Measurements from ENCODE around the gene CDK5R1. TPM values are rescaled to one million over a fixed set of nuclear protein-coding genes. Genes with fewer than 3 reads are reported as not detected.

The CDK5R1 gene
- total and polyA plus RNA-seq, 7 experiments from 2014 or later: 4.9 to 21.2 (median 7.5) TPM

DNA sequence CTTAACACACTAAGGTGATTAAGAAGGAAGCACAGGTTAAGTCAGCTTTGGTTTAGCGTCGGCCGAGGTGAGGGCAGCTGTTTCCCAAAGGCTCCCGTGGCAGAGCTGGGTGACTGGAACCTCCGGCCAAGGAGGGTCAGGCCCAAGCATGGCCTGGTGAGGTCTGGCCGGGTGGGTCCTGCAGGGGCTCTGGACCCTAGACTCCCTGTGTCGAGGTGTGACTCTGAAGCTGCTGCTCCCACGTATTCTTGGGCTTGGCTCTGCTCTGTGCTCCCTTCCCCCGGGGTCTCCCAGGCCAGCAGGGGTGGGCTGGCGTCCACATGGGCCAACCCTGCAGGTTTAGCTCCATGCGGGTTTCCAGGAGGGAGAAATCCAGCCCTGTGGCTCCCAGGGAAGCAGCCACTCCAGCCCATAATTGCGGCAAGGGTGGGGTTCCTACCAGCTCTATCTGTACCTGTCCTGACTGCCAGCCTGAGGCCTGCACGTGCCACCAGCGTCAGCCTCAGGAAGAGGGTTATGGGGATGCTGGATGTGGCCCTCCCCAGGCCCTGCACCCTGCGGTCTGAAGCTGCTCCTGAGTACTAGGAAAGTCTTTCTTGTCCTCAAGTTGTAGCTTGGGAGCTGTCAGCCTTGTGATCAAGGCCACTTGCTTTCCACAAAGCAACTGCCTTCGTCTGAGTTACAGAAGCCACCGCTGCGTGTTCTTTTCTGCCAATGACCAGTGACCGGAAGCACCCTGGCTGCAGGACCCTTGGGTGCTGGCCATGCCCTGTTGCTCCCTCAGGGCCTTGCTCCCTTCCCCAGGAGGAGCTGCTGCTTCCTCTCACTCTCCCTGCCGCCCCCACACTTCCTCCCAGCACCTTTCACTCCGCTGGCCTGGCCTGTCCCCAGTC lies 4.8 kb downstream of the CDK5R1 start:
- Histone ChIP-seq H3K4me3 (ENCODE audit: low read length) (peak overlapping the region; percentile 6), H3K9me3 (ENCODE audit: control insufficient read depth in 2 of 3, low read length in 3 of 3) (no peaks in the 10 kb centered on the region), H3K27ac (ENCODE audit: low read depth, low read length) (peak overlapping the region; percentile 59), H3K27me3 (ENCODE audit: control insufficient read depth in 2 of 2, insufficient read depth in 2 of 2, low read length in 2 of 2) (no peaks in the 10 kb centered on the region), H3K36me3 (ENCODE audit: control insufficient read depth in 2 of 3, insufficient read depth in 3 of 3, low read length in 3 of 3) (peaks cover 0 to 14% (median 12%) of the 10 kb centered on the region in 3 experiments), H3K4me1 (ENCODE audit: control insufficient read depth in 2 of 2, insufficient read depth in 2 of 2, low read length in 2 of 2) (peaks cover 34 to 82% of the 10 kb centered on the region in 2 donors)
- ChIA-PET POLR2A (interaction anchor here (1.3 to 12.2 kb wide), 4 partner anchors 9 to 67 kb away, joined by 4 to 382 read pairs (median 98); no protein-coding TSS in a partner anchor), CTCF (interaction anchor here (0.5 to 2.1 kb wide), 8 partner anchors 8 to 1181 kb away, joined by 3 to 16 read pairs (median 4); no protein-coding TSS in a partner anchor)
- ATAC-seq: no peak
- Mint-ChIP-seq H3K27me3 (no peaks in the 10 kb centered on the region), H3K27ac (peak overlapping the region; percentile 72 to 99 (median 92)), H3K4me3 (peak overlapping the region; percentile 71 to 98 (median 86)), H3K4me1 (peaks cover 37 to 86% (median 70%) of the 10 kb centered on the region in 7 donors), H3K36me3 (peaks cover 0 to 16% (median 12%) of the 10 kb centered on the region in 5 donors), H3K9me3 (no peaks in the 10 kb centered on the region)
- intact Hi-C loops (cut with micrococcal nuclease): loop anchor here in 1 of 2 donors (1.0 kb wide), 1 partner anchor 12 kb away; no protein-coding TSS in a partner anchor
- peak in 3 of 9 donors; percentile 27 to 47 (median 28) for DNase-seq

DNA sequence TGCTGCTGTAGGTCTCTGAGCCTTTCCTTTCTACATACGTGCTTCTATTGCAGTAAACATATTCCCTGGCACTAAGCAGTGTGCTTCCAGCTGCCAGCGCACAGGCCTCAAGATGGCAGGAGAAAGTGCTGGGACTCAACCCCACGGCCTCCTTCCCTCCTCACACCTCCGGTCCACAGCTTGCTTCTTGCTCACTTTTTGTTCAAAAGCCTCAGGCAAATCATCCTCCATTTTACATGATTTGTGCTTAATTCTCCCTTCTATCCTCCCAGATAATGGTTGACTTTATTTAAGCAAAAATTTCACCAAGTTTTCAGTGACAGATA lies 5.4 kb downstream of the CDK5R1 start:
- Mint-ChIP-seq H3K36me3 (peaks cover 0 to 16% (median 12%) of the 10 kb centered on the region in 5 donors), H3K27ac (peak overlapping the region; percentile 72 to 99 (median 92)), H3K4me3 (peak overlapping the region; percentile 64 to 98 (median 74)), H3K9me3 (no peaks in the 10 kb centered on the region), H3K27me3 (no peaks in the 10 kb centered on the region), H3K4me1 (peaks cover 41 to 90% (median 73%) of the 10 kb centered on the region in 7 donors)
- CTCF ChIA-PET: interaction anchor here (1.4 to 2.1 kb wide), 6 partner anchors 8 to 32 kb away, joined by 3 to 16 read pairs (median 5); no protein-coding TSS in a partner anchor
- Histone ChIP-seq H3K4me1 (ENCODE audit: control insufficient read depth in 2 of 2, insufficient read depth in 2 of 2, low read length in 2 of 2) (peaks cover 34 to 82% of the 10 kb centered on the region in 2 donors), H3K9me3 (ENCODE audit: control insufficient read depth in 2 of 3, low read length in 3 of 3) (no peaks in the 10 kb centered on the region), H3K27me3 (ENCODE audit: control insufficient read depth in 2 of 2, insufficient read depth in 2 of 2, low read length in 2 of 2) (no peaks in the 10 kb centered on the region), H3K36me3 (ENCODE audit: control insufficient read depth in 2 of 3, insufficient read depth in 3 of 3, low read length in 3 of 3) (peaks cover 0 to 14% (median 12%) of the 10 kb centered on the region in 3 experiments), H3K27ac (ENCODE audit: low read depth, low read length) (peak overlapping the region; percentile 59), H3K4me3 (ENCODE audit: low read length) (no peak overlapping the region)
- POLR2A ChIA-PET: interaction anchor here (1.3 to 12.2 kb wide), 3 partner anchors 9 to 25 kb away, joined by 6 to 382 read pairs (median 191); no protein-coding TSS in a partner anchor
- no peak for ATAC-seq
- intact Hi-C loops (cut with micrococcal nuclease): loop anchor here in 1 of 2 donors (1.0 kb wide), 1 partner anchor 11 kb away; no protein-coding TSS in a partner anchor
- DNase-seq: no peak

DNA sequence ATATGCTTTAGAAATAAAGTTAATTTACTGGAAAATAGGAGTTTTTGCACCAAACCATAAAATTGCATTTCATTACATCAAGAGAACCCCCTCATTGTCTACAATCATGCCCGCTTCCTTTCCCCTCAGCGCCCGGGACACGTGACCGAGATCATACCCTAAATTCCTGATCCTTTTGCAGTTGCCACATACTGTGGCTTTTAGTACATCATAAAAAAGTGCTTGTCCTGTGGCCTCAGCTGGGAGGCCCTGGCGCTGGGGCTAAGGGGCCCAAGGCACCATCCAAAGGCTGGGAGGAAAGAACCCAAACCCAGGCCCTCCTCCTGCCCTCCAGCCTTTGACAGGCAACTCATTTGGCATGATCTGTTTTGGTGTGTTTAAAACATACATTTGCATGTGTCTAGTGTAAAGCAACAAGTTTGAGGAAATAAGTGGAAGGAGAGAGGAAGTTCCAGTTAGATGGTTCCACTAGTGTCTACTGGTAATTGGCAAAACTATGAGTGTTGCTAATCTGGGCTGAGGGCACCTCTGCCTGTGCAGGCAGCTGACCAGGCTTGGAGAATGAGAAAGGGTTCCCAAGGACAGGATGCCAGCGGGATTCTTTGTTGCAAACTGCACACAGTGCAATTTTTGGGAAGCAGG lies 6.0 kb downstream of the CDK5R1 start:
- peak overlapping the region in 8 of 10 donors; percentile 56 to 98 (median 74) for H3K4me3 Mint-ChIP-seq
- Histone ChIP-seq H3K4me1 (ENCODE audit: control insufficient read depth in 2 of 2, insufficient read depth in 2 of 2, low read length in 2 of 2) (peaks cover 31 to 81% of the 10 kb centered on the region in 2 donors), H3K4me3 (ENCODE audit: low read length) (no peak overlapping the region), H3K9me3 (ENCODE audit: control insufficient read depth in 2 of 3, low read length in 3 of 3) (no peaks in the 10 kb centered on the region), H3K36me3 (ENCODE audit: control insufficient read depth in 2 of 3, insufficient read depth in 3 of 3, low read length in 3 of 3) (peaks cover 0 to 14% (median 12%) of the 10 kb centered on the region in 3 experiments), H3K27ac (ENCODE audit: low read depth, low read length) (peak overlapping the region; percentile 59), H3K27me3 (ENCODE audit: control insufficient read depth in 2 of 2, insufficient read depth in 2 of 2, low read length in 2 of 2) (no peaks in the 10 kb centered on the region)
- ATAC-seq (peak; percentile 48), DNase-seq (no peak)
- no peaks in the 10 kb centered on the region for H3K9me3 Mint-ChIP-seq
- H3K36me3 Mint-ChIP-seq: peaks cover 0 to 16% (median 9%) of the 10 kb centered on the region in 5 donors
- H3K27me3 Mint-ChIP-seq: no peaks in the 10 kb centered on the region
- ChIA-PET CTCF (interaction anchor here (1.9 to 2.0 kb wide), 2 partner anchors 20 to 31 kb away, joined by 4 to 9 read pairs; no protein-coding TSS in a partner anchor), POLR2A (interaction anchor here (0.6 to 12.2 kb wide), 3 partner anchors 8 to 44 kb away, joined by 3 to 382 read pairs (median 191); no protein-coding TSS in a partner anchor)
- intact Hi-C loops (cut with micrococcal nuclease): loop anchor here in 1 of 2 donors (1.0 kb wide), 1 partner anchor 11 kb away; no protein-coding TSS in a partner anchor
- peaks cover 40 to 90% (median 71%) of the 10 kb centered on the region in 7 donors for H3K4me1 Mint-ChIP-seq
- H3K27ac Mint-ChIP-seq: peak overlapping the region; percentile 79 to 99 (median 92)

DNA sequence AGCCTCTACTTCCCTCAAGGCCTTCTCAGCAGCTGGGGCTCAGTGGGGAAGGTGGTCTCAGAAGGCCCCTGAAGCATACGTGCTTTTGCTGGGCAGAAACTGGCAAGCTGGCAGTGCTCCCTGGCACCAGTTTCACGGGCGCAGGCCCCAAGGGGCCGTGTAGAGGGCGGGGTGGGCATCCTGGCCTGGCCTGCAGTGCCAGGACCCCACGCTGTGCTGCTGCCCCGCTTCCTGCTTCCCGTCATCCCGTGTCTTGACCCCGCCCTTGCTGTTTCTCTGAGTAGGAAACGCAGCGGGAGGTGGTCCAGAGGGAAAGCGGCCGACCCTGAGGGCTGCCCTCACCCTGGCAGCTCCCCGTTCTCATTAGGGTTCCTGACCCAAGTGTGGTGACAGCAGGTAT lies 6.8 kb downstream of the CDK5R1 start:
- H3K27me3 ChIP-seq (ENCODE audit: control insufficient read depth in 2 of 2, insufficient read depth in 2 of 2, low read length in 2 of 2): no peaks in the 10 kb centered on the region
- POLR2A ChIA-PET: interaction anchor here (11.5 to 12.2 kb wide), 2 partner anchors 7 to 24 kb away, joined by 191 to 382 read pairs; no protein-coding TSS in a partner anchor
- H3K27ac Mint-ChIP-seq: peak overlapping the region in 6 of 9 donors; percentile 41 to 96 (median 86)
- H3K36me3 ChIP-seq (ENCODE audit: control insufficient read depth in 2 of 3, insufficient read depth in 3 of 3, low read length in 3 of 3): peaks cover 0 to 7% (median 4%) of the 10 kb centered on the region in 3 experiments
- peaks cover 37 to 90% (median 64%) of the 10 kb centered on the region in 7 donors for H3K4me1 Mint-ChIP-seq
- H3K36me3 Mint-ChIP-seq: peaks cover 0 to 11% (median 3%) of the 10 kb centered on the region in 5 donors
- no peak overlapping the region for H3K27ac ChIP-seq (ENCODE audit: low read depth, low read length)
- H3K9me3 ChIP-seq (ENCODE audit: control insufficient read depth in 2 of 3, low read length in 3 of 3): no peaks in the 10 kb centered on the region
- no peak overlapping the region for H3K4me3 ChIP-seq (ENCODE audit: low read length)
- peak overlapping the region in 5 of 10 donors; percentile 21 to 98 (median 32) for H3K4me3 Mint-ChIP-seq
- H3K4me1 ChIP-seq (ENCODE audit: control insufficient read depth in 2 of 2, insufficient read depth in 2 of 2, low read length in 2 of 2): peaks cover 23 to 73% of the 10 kb centered on the region in 2 donors
- intact Hi-C loops (cut with micrococcal nuclease): no loop called here
- no peak for DNase-seq
- no peaks in the 10 kb centered on the region for H3K9me3 Mint-ChIP-seq
- H3K27me3 Mint-ChIP-seq: no peaks in the 10 kb centered on the region
- no peak for ATAC-seq
- CTCF ChIA-PET: no interaction called here

DNA sequence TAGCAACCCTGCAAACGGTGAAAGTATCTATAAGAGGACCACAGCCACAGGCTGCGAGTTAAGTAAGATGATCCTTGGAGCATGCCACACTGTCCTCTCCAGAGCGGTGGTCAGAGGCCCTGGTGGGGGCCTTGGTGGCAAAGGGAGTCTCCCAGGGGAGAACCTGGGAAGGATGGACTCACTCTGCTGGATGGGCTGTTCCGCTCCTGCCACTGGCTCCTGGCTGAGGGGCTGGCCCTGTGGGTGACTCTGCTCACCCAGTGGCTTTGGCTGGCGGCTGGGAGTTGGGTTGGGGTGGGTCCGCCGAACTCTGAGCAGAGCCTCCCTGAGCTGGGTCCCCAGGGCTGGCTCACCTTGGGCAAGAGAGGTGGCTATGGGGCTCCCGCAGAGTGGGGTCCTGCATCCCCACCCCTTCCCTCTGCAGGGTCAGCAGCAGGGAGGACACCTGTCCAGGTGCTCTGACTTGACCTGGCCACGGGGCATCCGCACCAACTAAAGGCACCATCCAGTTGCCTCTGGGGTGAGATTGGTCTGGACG lies 7.3 kb downstream of the CDK5R1 start:
- Mint-ChIP-seq H3K36me3 (peaks cover 0 to 8% (median 0%) of the 10 kb centered on the region in 5 donors), H3K4me1 (peaks cover 36 to 89% (median 59%) of the 10 kb centered on the region in 7 donors), H3K27ac (peak overlapping the region in 7 of 9 donors; percentile 38 to 78 (median 52)), H3K9me3 (no peaks in the 10 kb centered on the region), H3K4me3 (peak overlapping the region in 6 of 10 donors; percentile 25 to 82 (median 54)), H3K27me3 (no peaks in the 10 kb centered on the region)
- POLR2A ChIA-PET: interaction anchor here (1.2 to 12.2 kb wide), 3 partner anchors 7 to 23 kb away, joined by 4 to 382 read pairs (median 191); no protein-coding TSS in a partner anchor
- intact Hi-C loops (cut with micrococcal nuclease): no loop called here
- ATAC-seq: no peak
- no peak for DNase-seq
- H3K4me3 ChIP-seq (ENCODE audit: low read length): no peak overlapping the region
- no peaks in the 10 kb centered on the region for H3K9me3 ChIP-seq (ENCODE audit: control insufficient read depth in 2 of 3, low read length in 3 of 3)
- peaks cover 19 to 69% of the 10 kb centered on the region in 2 donors for H3K4me1 ChIP-seq (ENCODE audit: control insufficient read depth in 2 of 2, insufficient read depth in 2 of 2, low read length in 2 of 2)
- CTCF ChIA-PET: no interaction called here
- no peaks in the 10 kb centered on the region for H3K27me3 ChIP-seq (ENCODE audit: control insufficient read depth in 2 of 2, insufficient read depth in 2 of 2, low read length in 2 of 2)
- H3K27ac ChIP-seq (ENCODE audit: low read depth, low read length): no peak overlapping the region
- peaks cover 0 to 5% (median 3%) of the 10 kb centered on the region in 3 experiments for H3K36me3 ChIP-seq (ENCODE audit: control insufficient read depth in 2 of 3, insufficient read depth in 3 of 3, low read length in 3 of 3)
